Activated CD4-positive, alpha-beta T cell treated with anti-CD3 and anti-CD28 coated beads for 36 hours (primary cell): ENCODE results near the gene ATP7B. TPM values are rescaled to one million over a fixed set of nuclear protein-coding genes. Genes with fewer than 3 reads are reported as not detected.
A peak's percentile ranks its signal among the peaks of the same experiment; 100 is the strongest.
"Not testable (repeated sequence)": the region's sequence is repeated elsewhere in the genome, so short reads cannot be mapped to it uniquely, and the experiment has no call there.

Experiments
- ATAC-seq: fragments of 200-7000 bp; cut with Tn5 transposase; one replicate; pipeline ENCODE4 v1.10.0; 2021; ENCODE audit warnings: mild to moderate bottlenecking, moderate library complexity
- CTCF ChIA-PET: fragments of 350-600 bp; sonication (Branson Sonifier 250); formaldehyde crosslinking; loops from one replicate; lab custom pipeline; 2021; ENCODE audit warnings: antibody characterized with exemption; lab: Charles Lee
- POLR2A ChIA-PET: fragments of 350-600 bp; sonication (Branson Sonifier 250); formaldehyde crosslinking; loops from one replicate; lab custom pipeline; 2021; ENCODE audit warnings: antibody characterized with exemption, inconsistent platforms; lab: Charles Lee
- DNase-seq: peaks from one replicate; pipeline ENCODE4 v3.0.0-alpha.2; 2020
- H3K27ac Mint-ChIP-seq: one replicate; pipeline ENCODE4 v1.8.0; 2021; ENCODE audit warnings: mixed read lengths
- H3K27me3 Mint-ChIP-seq: one replicate; pipeline ENCODE4 v1.8.0; 2021; ENCODE audit warnings: mixed read lengths
- H3K36me3 Mint-ChIP-seq: one replicate; pipeline ENCODE4 v1.8.0; 2021; ENCODE audit warnings: low read depth, mixed read lengths
- H3K4me1 Mint-ChIP-seq: one replicate; pipeline ENCODE4 v1.8.0; 2021; ENCODE audit warnings: mixed read lengths
- H3K4me3 Mint-ChIP-seq: one replicate; pipeline ENCODE4 v1.8.0; 2021; ENCODE audit warnings: mild to moderate bottlenecking, moderate library complexity, mixed read lengths
- H3K9me3 Mint-ChIP-seq: one replicate; pipeline ENCODE4 v1.8.0; 2021; ENCODE audit warnings: low read depth, mixed read lengths
- intact Hi-C, 2 experiments: fragments of 100-400 bp; cut with DNase I in 1 of 2; cut with micrococcal nuclease in 1 of 2; formaldehyde crosslinking; loops; one replicate each; pipeline versions ENCODE4 v1.14.2 to v1.15.1; 2022 to 2024; cut with DNase I, micrococcal nuclease
- total RNA-seq, 2 experiments: library from RNA; stranded (reverse); gene quantifications; one replicate each; pipeline ENCODE4 v1.2.3, GENCODE V29; 2021

The ATP7B gene
- total RNA-seq = 1 to 10 TPM; 1.1 to 1.4 TPM

GRCh38 chr13:52010890-52011631, at the start of gene ATP7B:
ATP7B (minus strand) TSS chr13:52011450; CDS start chr13:52011337, 113 bp downstream.
- no peak for DNase-seq
- no peaks in the 10 kb centered on the region for H3K9me3 Mint-ChIP-seq
- ChIA-PET CTCF (no interaction called here), POLR2A (interaction anchor here (0.5 kb wide), 1 partner anchor 105 kb away, joined by 5 read pairs; no protein-coding TSS in a partner anchor)
- no peak for ATAC-seq
- H3K27ac Mint-ChIP-seq = peak within 1 kb of the TSS; percentile 91
- peak within 1 kb of the TSS; percentile 100 for H3K4me3 Mint-ChIP-seq
- H3K36me3 Mint-ChIP-seq = peaks cover 8% of the 10 kb centered on the region
- peaks cover 20% of the 10 kb centered on the region for H3K4me1 Mint-ChIP-seq
- peaks cover 17% of the 10 kb centered on the region for H3K27me3 Mint-ChIP-seq
- intact Hi-C loops = loop anchor here (2.0 to 5.0 kb wide), 3 partner anchors 184 to 1099 kb away; no protein-coding TSS in a partner anchor

- ChIA-PET POLR2A (no interaction called here), CTCF (no interaction called here)
- DNase-seq (no peak), ATAC-seq (no peak)
- intact Hi-C loops = no loop called here
- Mint-ChIP-seq H3K36me3 (no peaks in the 10 kb centered on the region), H3K27ac (no peak overlapping the region), H3K4me3 (no peak overlapping the region), H3K27me3 (peaks cover 2% of the 10 kb centered on the region), H3K4me1 (no peaks in the 10 kb centered on the region), H3K9me3 (peaks cover 7% of the 10 kb centered on the region)
Measured at GRCh38 chr13:52053460-52053859, 42.2 kb upstream of the ATP7B start.

- no peak for ATAC-seq
- ChIA-PET CTCF (no interaction called here), POLR2A (no interaction called here)
- intact Hi-C loops = no loop called here
- Mint-ChIP-seq H3K27ac (no peak overlapping the region), H3K4me1 (no peaks in the 10 kb centered on the region), H3K27me3 (peaks cover 2% of the 10 kb centered on the region), H3K4me3 (no peak overlapping the region), H3K36me3 (no peaks in the 10 kb centered on the region), H3K9me3 (peaks cover 7% of the 10 kb centered on the region)
- DNase-seq = no peak
Measured at GRCh38 chr13:52051400-52051799, 40.1 kb upstream of the ATP7B start.

GRCh38 chr13:52048516-52048915, 37.3 kb upstream of the ATP7B start:
- no peaks in the 10 kb centered on the region for H3K4me1 Mint-ChIP-seq
- intact Hi-C loops = no loop called here
- H3K27me3 Mint-ChIP-seq = peaks cover 2% of the 10 kb centered on the region
- ChIA-PET POLR2A (no interaction called here), CTCF (interaction anchor here (0.7 kb wide), 1 partner anchor 898 kb away, joined by 4 read pairs; no protein-coding TSS in a partner anchor)
- ATAC-seq (no peak), DNase-seq (no peak)
- peaks cover 4% of the 10 kb centered on the region for H3K9me3 Mint-ChIP-seq
- peaks cover 3% of the 10 kb centered on the region for H3K36me3 Mint-ChIP-seq
- no peak overlapping the region for H3K27ac Mint-ChIP-seq
- H3K4me3 Mint-ChIP-seq = no peak overlapping the region

- Mint-ChIP-seq H3K27me3 (peaks cover 2% of the 10 kb centered on the region), H3K4me3 (no peak overlapping the region), H3K27ac (no peak overlapping the region), H3K4me1 (no peaks in the 10 kb centered on the region), H3K36me3 (peaks cover 3% of the 10 kb centered on the region), H3K9me3 (peaks cover 4% of the 10 kb centered on the region)
- CTCF ChIA-PET = no interaction called here
- no peak for ATAC-seq
- POLR2A ChIA-PET = no interaction called here
- intact Hi-C loops = no loop called here
- no peak for DNase-seq
Measured at GRCh38 chr13:52047463-52047862, 36.2 kb upstream of the ATP7B start.

GRCh38 chr13:52043675-52044074, 32.4 kb upstream of the ATP7B start:
- DNase-seq (no peak), ATAC-seq (no peak)
- intact Hi-C loops = no loop called here
- ChIA-PET POLR2A (no interaction called here), CTCF (no interaction called here)
- no peak overlapping the region for H3K27ac Mint-ChIP-seq
- H3K9me3 Mint-ChIP-seq = peaks cover 6% of the 10 kb centered on the region
- H3K27me3 Mint-ChIP-seq = no peaks in the 10 kb centered on the region
- no peaks in the 10 kb centered on the region for H3K4me1 Mint-ChIP-seq
- peaks cover 4% of the 10 kb centered on the region for H3K36me3 Mint-ChIP-seq
- H3K4me3 Mint-ChIP-seq = no peak overlapping the region

- POLR2A ChIA-PET = no interaction called here
- CTCF ChIA-PET = no interaction called here
- peaks cover 5% of the 10 kb centered on the region for H3K36me3 Mint-ChIP-seq
- peaks cover 2% of the 10 kb centered on the region for H3K9me3 Mint-ChIP-seq
- no peak overlapping the region for H3K4me3 Mint-ChIP-seq
- intact Hi-C loops = no loop called here
- ATAC-seq (no peak), DNase-seq (no peak)
- no peaks in the 10 kb centered on the region for H3K4me1 Mint-ChIP-seq
- H3K27ac Mint-ChIP-seq = no peak overlapping the region
- H3K27me3 Mint-ChIP-seq = no peaks in the 10 kb centered on the region
Measured at GRCh38 chr13:52036037-52036436, 24.8 kb upstream of the ATP7B start.

- Mint-ChIP-seq H3K36me3 (peaks cover 13% of the 10 kb centered on the region), H3K9me3 (peaks cover 2% of the 10 kb centered on the region), H3K27me3 (no peaks in the 10 kb centered on the region), H3K4me1 (no peaks in the 10 kb centered on the region), H3K27ac (no peak overlapping the region), H3K4me3 (no peak overlapping the region)
- no peak for ATAC-seq
- intact Hi-C loops = no loop called here
- POLR2A ChIA-PET = interaction anchor here (0.6 kb wide), 1 partner anchor 49 kb away, joined by 3 read pairs; no protein-coding TSS in a partner anchor
- DNase-seq = no peak
- CTCF ChIA-PET = no interaction called here
Measured at GRCh38 chr13:52034616-52035226, 23.5 kb upstream of the ATP7B start.

GRCh38 chr13:52033039-52033438, 21.8 kb upstream of the ATP7B start:
- ATAC-seq (no peak), DNase-seq (no peak)
- POLR2A ChIA-PET = no interaction called here
- no peak overlapping the region for H3K27ac Mint-ChIP-seq
- intact Hi-C loops = no loop called here
- H3K9me3 Mint-ChIP-seq = peaks cover 6% of the 10 kb centered on the region
- H3K27me3 Mint-ChIP-seq = no peaks in the 10 kb centered on the region
- H3K4me1 Mint-ChIP-seq = no peaks in the 10 kb centered on the region
- CTCF ChIA-PET = interaction anchor here (0.5 to 1.2 kb wide), 2 partner anchors 69 to 415 kb away, joined by 4 read pairs; no protein-coding TSS in a partner anchor
- H3K4me3 Mint-ChIP-seq = no peak overlapping the region
- peaks cover 28% of the 10 kb centered on the region for H3K36me3 Mint-ChIP-seq

GRCh38 chr13:52030401-52030800, 19.2 kb upstream of the ATP7B start:
- ATAC-seq, H3K4me3 Mint-ChIP-seq, DNase-seq, H3K27me3 Mint-ChIP-seq, POLR2A ChIA-PET, intact Hi-C loops, H3K27ac Mint-ChIP-seq: not testable (repeated sequence)
- Mint-ChIP-seq H3K4me1 (peaks cover 15% of the 10 kb centered on the region), H3K9me3 (peaks cover 14% of the 10 kb centered on the region), H3K36me3 (peaks cover 53% of the 10 kb centered on the region)
- CTCF ChIA-PET = interaction anchor here (0.6 kb wide), 1 partner anchor 127 kb away, joined by 3 read pairs; no protein-coding TSS in a partner anchor

- H3K36me3 Mint-ChIP-seq = peaks cover 57% of the 10 kb centered on the region
- ChIA-PET POLR2A (no interaction called here), CTCF (interaction anchor here (0.5 kb wide), 1 partner anchor 54 kb away, joined by 3 read pairs; no protein-coding TSS in a partner anchor)
- peaks cover 15% of the 10 kb centered on the region for H3K4me1 Mint-ChIP-seq
- no peak overlapping the region for H3K27ac Mint-ChIP-seq
- H3K4me3 Mint-ChIP-seq = no peak overlapping the region
- H3K27me3 Mint-ChIP-seq = no peaks in the 10 kb centered on the region
- ATAC-seq (no peak), DNase-seq (no peak)
- peaks cover 14% of the 10 kb centered on the region for H3K9me3 Mint-ChIP-seq
- intact Hi-C loops = no loop called here
Measured at GRCh38 chr13:52029569-52029968, 18.3 kb upstream of the ATP7B start.

- ChIA-PET POLR2A (no interaction called here), CTCF (no interaction called here)
- Mint-ChIP-seq H3K4me1 (peaks cover 15% of the 10 kb centered on the region), H3K27ac (no peak overlapping the region), H3K27me3 (no peaks in the 10 kb centered on the region), H3K36me3 (peaks cover 67% of the 10 kb centered on the region), H3K9me3 (peaks cover 14% of the 10 kb centered on the region), H3K4me3 (no peak overlapping the region)
- DNase-seq (no peak), ATAC-seq (no peak)
- intact Hi-C loops = no loop called here
Measured at GRCh38 chr13:52027832-52028231, 16.6 kb upstream of the ATP7B start.
